Measurements from ENCODE around the gene RBBP4.

The RBBP4 gene

DNA sequence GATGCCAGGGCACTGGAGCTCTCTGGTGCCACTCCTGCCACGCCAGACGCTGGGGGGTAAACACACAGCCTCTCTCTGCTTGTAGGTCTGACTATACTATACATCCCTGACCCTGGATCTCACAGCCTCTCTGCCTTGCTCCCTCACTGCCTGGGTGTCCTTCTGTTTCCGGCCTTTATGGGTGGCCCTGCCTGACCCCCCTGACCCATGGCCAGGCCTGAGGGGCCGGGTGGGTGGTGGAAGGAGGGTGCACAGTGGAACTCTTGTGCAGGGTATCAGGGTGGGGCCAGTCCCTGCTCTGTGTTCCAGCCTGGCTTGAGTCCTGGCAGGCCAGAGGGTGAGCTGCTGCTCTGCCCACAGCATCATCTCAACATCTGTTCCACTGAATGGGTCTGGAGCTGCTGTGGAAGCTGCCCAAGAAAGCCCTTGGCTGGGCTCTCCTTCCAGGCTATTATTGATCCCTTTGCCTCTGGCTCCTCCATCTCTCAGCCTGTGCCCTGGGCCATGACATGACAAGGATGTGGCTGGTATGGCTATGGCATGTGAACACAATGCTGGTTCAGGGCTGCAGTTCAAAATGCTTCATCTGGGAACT, 68.8 kb downstream of the RBBP4 start:
- DNase-seq (ENCODE audit: low read depth in 2 of 2) = no peak

- peak; percentile 79 to 80 for DNase-seq (ENCODE audit: low read depth in 2 of 2)
These were observed 73.9 kb downstream of the RBBP4 start for GRCh38 chr1:32724678-32725614.

GRCh38 chr1:32725615-32725982, 74.6 kb downstream of the RBBP4 start:
- no peak for DNase-seq (ENCODE audit: low read depth in 2 of 2)

DNA sequence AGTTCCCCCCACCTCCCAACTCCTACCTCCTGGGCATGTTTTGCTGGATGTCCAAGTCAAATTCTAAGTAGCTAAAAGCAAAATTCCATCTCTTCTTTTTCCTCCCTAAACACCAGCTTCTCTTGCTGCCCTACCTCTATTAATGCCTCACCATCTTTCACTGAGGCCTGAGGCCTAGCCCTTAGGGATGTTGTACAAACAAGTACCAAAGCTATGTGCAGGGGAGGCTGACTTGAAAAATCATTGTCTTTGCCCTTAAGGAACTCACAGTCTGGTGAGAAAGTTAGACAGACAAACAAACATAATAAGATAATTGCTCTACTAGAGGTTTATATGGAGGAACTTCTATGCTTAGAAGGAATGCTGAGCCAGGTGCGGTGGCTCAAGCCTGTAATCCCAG, 76.9 kb downstream of the RBBP4 start:
- DNase-seq (ENCODE audit: low read depth in 2 of 2) = no peak

- no peak for DNase-seq (ENCODE audit: low read depth in 2 of 2)
These were observed 77.5 kb downstream of the RBBP4 start for GRCh38 chr1:32728413-32729077.

GRCh38 chr1:32729254-32730046, 78.4 kb downstream of the RBBP4 start:
- no peak for DNase-seq (ENCODE audit: low read depth in 2 of 2)

GRCh38 chr1:32733582-32734321, 82.7 kb downstream of the RBBP4 start:
- no peak for DNase-seq (ENCODE audit: low read depth in 2 of 2)

Measured in fibroblast of skin of left biceps (primary cell).